Thoracic aorta (tissue), 2 donors: Measurements from ENCODE around the gene WDR83. TPM values are rescaled to one million over a fixed set of nuclear protein-coding genes. Genes with fewer than 3 reads are reported as not detected.

Source experiments
- ATAC-seq: fragments of 150-250 bp; one replicate; pipeline ENCODE4 v1.8.0; 2017; ENCODE audit warnings: low read depth; ENCODE audit not compliant: insufficient number of reproducible peaks, low FRiP score
- DNase-seq: peaks from one replicate; pipeline ENCODE4 v3.0.0-alpha.2; 2020; ENCODE audit warnings: low spot score
- H3K27ac ChIP-seq, 2 donors: fragments of 200-600 bp; sonication (generic); 1 replicate in 1 of 2; 2 replicates in 1 of 2; pipeline ENCODE4 v1.5.1; 2016; ENCODE audit warnings: mild to moderate bottlenecking in 2 of 2, moderate library complexity in 2 of 2
- H3K27me3 ChIP-seq: fragments of 200-600 bp; sonication (generic); replicated peaks from 2 replicates; pipeline ENCODE4 v1.6.0; 2016; ENCODE audit warnings: mild to moderate bottlenecking; ENCODE audit not compliant: insufficient read depth
- H3K36me3 ChIP-seq: fragments of 200-600 bp; sonication (generic); one replicate; pipeline ENCODE4 v1.5.1; 2016
- H3K4me1 ChIP-seq, 2 donors: fragments of 200-600 bp; sonication (generic); 1 replicate in 1 of 2; 2 replicates in 1 of 2; pipeline versions ENCODE4 v1.5.1 to v1.6.0; 2016; ENCODE audit warnings: low read depth in 2 of 2, mild to moderate bottlenecking in 1 of 2; ENCODE audit not compliant: control insufficient read depth in 1 of 2
- H3K4me3 ChIP-seq: fragments of 200-600 bp; sonication (generic); 2 replicates; pipeline ENCODE4 v1.5.1; 2016; ENCODE audit warnings: mild to moderate bottlenecking
- H3K9me3 ChIP-seq: fragments of 200-600 bp; sonication (generic); 2 replicates; pipeline ENCODE4 v1.5.1; 2016
- CTCF ChIP-seq: fragments of 200-600 bp; sonication (generic); IDR thresholded peaks from one replicate; pipeline ENCODE4 v1.5.1; 2019; ENCODE audit warnings: antibody characterized with exemption
- total RNA-seq, 2 donors: library from RNA; depleted of rRNA; stranded (reverse); fragments of >200 nt; gene quantifications; one replicate each; pipeline versions ENCODE4 v1.1.0 to v1.2.3, GENCODE V29; 2016

WDR83 gene
- total RNA-seq, 2 donors from 2014 or later: 12.1 to 16.2 TPM

GRCh38 chr19:12703046-12703445 is 36.4 kb downstream of the WDR83 start:
- ATAC-seq: no peak
- H3K36me3 ChIP-seq: peaks cover 68% of the 10 kb centered on the region

GRCh38 chr19:12705169-12705568 is 38.6 kb downstream of the WDR83 start:
- Histone ChIP-seq H3K4me3 (no peak overlapping the region), H3K4me1 (no peaks in the 10 kb centered on the region), H3K27ac (no peak overlapping the region), H3K9me3 (no peaks in the 10 kb centered on the region), H3K36me3 (peaks cover 79% of the 10 kb centered on the region), H3K27me3 (no peaks in the 10 kb centered on the region)
- TF ChIP-seq CTCF: no peak
- ATAC-seq (no peak), DNase-seq (no peak)

More at GRCh38 chr19:12703046-12703445, 36.4 kb downstream of the WDR83 start:
- Histone ChIP-seq H3K4me3 (no peak overlapping the region), H3K27ac (no peak overlapping the region), H3K4me1 (no peaks in the 10 kb centered on the region), H3K27me3 (no peaks in the 10 kb centered on the region), H3K9me3 (no peaks in the 10 kb centered on the region)
- no peak for TF ChIP-seq CTCF
- no peak for DNase-seq

- Histone ChIP-seq H3K4me3 (no peak overlapping the region), H3K9me3 (no peaks in the 10 kb centered on the region), H3K27me3 (no peaks in the 10 kb centered on the region), H3K4me1 (no peaks in the 10 kb centered on the region), H3K27ac (no peak overlapping the region), H3K36me3 (peaks cover 82% of the 10 kb centered on the region)
- no peak for DNase-seq
- ATAC-seq: no peak
- no peak for TF ChIP-seq CTCF
These were observed 39.2 kb downstream of the WDR83 start for GRCh38 chr19:12705654-12706331.

- no peak for TF ChIP-seq CTCF
- Histone ChIP-seq H3K27me3 (no peaks in the 10 kb centered on the region), H3K27ac (no peak overlapping the region), H3K36me3 (peaks cover 82% of the 10 kb centered on the region), H3K9me3 (no peaks in the 10 kb centered on the region), H3K4me3 (no peak overlapping the region), H3K4me1 (no peaks in the 10 kb centered on the region)
- no peak for DNase-seq
- ATAC-seq: no peak
These were observed 39.7 kb downstream of the WDR83 start for GRCh38 chr19:12706332-12706718.

- DNase-seq: no peak
- no peak overlapping the region for H3K4me3 ChIP-seq
- no peaks in the 10 kb centered on the region for H3K9me3 ChIP-seq
- H3K27ac ChIP-seq: no peak overlapping the region
- TF ChIP-seq CTCF: no peak
- H3K4me1 ChIP-seq: no peaks in the 10 kb centered on the region
- ATAC-seq: no peak
- H3K27me3 ChIP-seq: no peaks in the 10 kb centered on the region
- H3K36me3 ChIP-seq: peaks cover 79% of the 10 kb centered on the region
These were observed 42.0 kb downstream of the WDR83 start for GRCh38 chr19:12708641-12709040.
